ENCODE data around the gene PALLD. TPM values are rescaled to one million over a fixed set of nuclear protein-coding genes. Genes with fewer than 3 reads are reported as not detected.

PALLD gene
- total RNA-seq, 1 experiment from 2014 or later = 166 TPM

GRCh38 chr4:168842186-168842585 is 345.3 kb downstream of the PALLD start:
- no TSS peak for BruUV-seq (replicated peaks)
- no peaks in the 10 kb centered on the region; the same call in 1 of the 2 replicates for H4K20me1 ChIP-seq (ENCODE audit: insufficient read depth)
- no peaks in the 10 kb centered on the region for H3K4me1 ChIP-seq (ENCODE audit: control insufficient read depth in 1 of 2, insufficient read depth in 2 of 2, low read length in 2 of 2)
- ChIA-PET RAD21 (ENCODE audit: low non-redundant PET in 1 of 2, low total read pairs in 2 of 2, uncharacterized antibody in 2 of 2, unreplicated experiment in 2 of 2) (no interaction called here), CTCF (no interaction called here), POLR2A (interaction anchor here (1.4 kb wide), 1 partner anchor 10 kb away, joined by 4 read pairs; no protein-coding TSS in a partner anchor)
- no peak overlapping the region for H3K4me3 ChIP-seq (replicated peaks in 1 of 2; ENCODE audit: low read depth in 1 of 2, low read length in 2 of 2)
- TF ChIP-seq EGR1 (IDR thresholded peaks at IDR 0.05; ENCODE audit: low read depth) (no peak), CEBPB (IDR thresholded peaks at IDR 0.05; ENCODE audit: low read depth) (no peak), MAX (IDR thresholded peaks at IDR 0.05) (no peak), TCF7L2 (IDR thresholded peaks at IDR 0.05; ENCODE audit: borderline replicate concordance, extremely low read depth, insufficient read depth, insufficient read length) (no peak), POLR2A (IDR thresholded peaks at IDR 0.05; ENCODE audit: borderline replicate concordance, extremely low read depth, insufficient read depth, insufficient read length) (no peak), EZH2phosphoT487 (IDR thresholded peaks at IDR 0.05; ENCODE audit: borderline replicate concordance) (no peak), FOSL1 (IDR thresholded peaks at IDR 0.05; ENCODE audit: low read depth) (no peak), CBX3 (IDR thresholded peaks at IDR 0.05; ENCODE audit: low read depth) (no peak), ZBTB33 (IDR thresholded peaks at IDR 0.05; ENCODE audit: extremely low read depth, insufficient replicate concordance, low read length) (no peak), JUND (IDR thresholded peaks at IDR 0.05) (no peak), ZFX (IDR thresholded peaks at IDR 0.05) (no peak), RAD21 (IDR thresholded peaks at IDR 0.05; ENCODE audit: low read depth) (no peak), ELF1 (IDR thresholded peaks at IDR 0.05; ENCODE audit: borderline replicate concordance, low read depth) (no peak), SIN3A (IDR thresholded peaks at IDR 0.05; ENCODE audit: low read depth) (no peak), YY1 (IDR thresholded peaks at IDR 0.05; ENCODE audit: extremely low read depth, insufficient replicate concordance, low read depth, low read length) (no peak), ZNF274 (IDR thresholded peaks at IDR 0.05; ENCODE audit: low read depth, low read length) (no peak), EZH2 (IDR thresholded peaks at IDR 0.05) (no peak)
- TF ChIP-seq, protein P1, sequence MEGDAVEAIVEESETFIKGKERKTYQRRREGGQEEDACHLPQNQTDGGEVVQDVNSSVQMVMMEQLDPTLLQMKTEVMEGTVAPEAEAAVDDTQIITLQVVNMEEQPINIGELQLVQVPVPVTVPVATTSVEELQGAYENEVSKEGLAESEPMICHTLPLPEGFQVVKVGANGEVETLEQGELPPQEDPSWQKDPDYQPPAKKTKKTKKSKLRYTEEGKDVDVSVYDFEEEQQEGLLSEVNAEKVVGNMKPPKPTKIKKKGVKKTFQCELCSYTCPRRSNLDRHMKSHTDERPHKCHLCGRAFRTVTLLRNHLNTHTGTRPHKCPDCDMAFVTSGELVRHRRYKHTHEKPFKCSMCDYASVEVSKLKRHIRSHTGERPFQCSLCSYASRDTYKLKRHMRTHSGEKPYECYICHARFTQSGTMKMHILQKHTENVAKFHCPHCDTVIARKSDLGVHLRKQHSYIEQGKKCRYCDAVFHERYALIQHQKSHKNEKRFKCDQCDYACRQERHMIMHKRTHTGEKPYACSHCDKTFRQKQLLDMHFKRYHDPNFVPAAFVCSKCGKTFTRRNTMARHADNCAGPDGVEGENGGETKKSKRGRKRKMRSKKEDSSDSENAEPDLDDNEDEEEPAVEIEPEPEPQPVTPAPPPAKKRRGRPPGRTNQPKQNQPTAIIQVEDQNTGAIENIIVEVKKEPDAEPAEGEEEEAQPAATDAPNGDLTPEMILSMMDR (IDR thresholded peaks at IDR 0.05 in 2 of 3, conservative IDR thresholded peaks at IDR 0.05 in 1 of 3; ENCODE audit: borderline replicate concordance in 1 of 3, insufficient read depth in 1 of 3, low read depth in 2 of 3, low read length in 2 of 3) = no peak
- no peak overlapping the region for H3K9ac ChIP-seq (ENCODE audit: low read length)
- H3K27me3 ChIP-seq (ENCODE audit: insufficient read depth, low read length) = no peaks in the 10 kb centered on the region
- no peak overlapping the region for H3K4me2 ChIP-seq (ENCODE audit: low read length)
- H2AFZ ChIP-seq (ENCODE audit: low read depth, low read length, poor library complexity, severe bottlenecking) = no peak overlapping the region
- no peaks in the 10 kb centered on the region; a peak in 1 of 4 replicates for H3K36me3 ChIP-seq (ENCODE audit: control insufficient read depth in 1 of 2, insufficient read depth in 2 of 2, low read length in 2 of 2)
- no peaks in the 10 kb centered on the region for H3K9me2 ChIP-seq (ENCODE audit: insufficient read depth)
- H3K27ac ChIP-seq (ENCODE audit: low read depth, low read length) = no peak overlapping the region
- intact Hi-C loops (cut with micrococcal nuclease) = no loop called here
- DNase-seq (ENCODE audit: low read depth, low spot score) (no peak), ATAC-seq (no peak)
- H3K9me3 ChIP-seq (ENCODE audit: control insufficient read depth in 1 of 2, insufficient read depth in 1 of 2, low read depth in 1 of 2, low read length in 2 of 2) = no peaks in the 10 kb centered on the region
- peaks cover 99% of the 10 kb centered on the region for H3K79me2 ChIP-seq (ENCODE audit: insufficient read depth, low read length)
